Activated naive CD4-positive, alpha-beta T cell treated with anti-CD3 and anti-CD28 coated beads, Interleukin-2, amount 10 ng/mL, durations not matched to agents 7 days and 5 days (primary cell): ENCODE results near the gene KCNA4.
"Not testable (repeated sequence)": the region's sequence is repeated elsewhere in the genome, so short reads cannot be mapped to it uniquely, and the experiment has no call there.

Experiments used
- CTCF ChIA-PET: fragments of 350-600 bp; sonication (Branson Sonifier 250); formaldehyde crosslinking; loops from one replicate; lab custom pipeline; 2021; ENCODE audit warnings: antibody characterized with exemption; lab: Charles Lee
- DNase-seq: peaks from one replicate; pipeline ENCODE4 v3.0.0-alpha.2; 2020
- H3K27ac Mint-ChIP-seq: one replicate; pipeline ENCODE4 v1.8.0; 2021; ENCODE audit warnings: mild to moderate bottlenecking, moderate library complexity, mixed read lengths
- H3K27me3 Mint-ChIP-seq: one replicate; pipeline ENCODE4 v1.8.0; 2021; ENCODE audit warnings: mild to moderate bottlenecking, mixed read lengths
- H3K36me3 Mint-ChIP-seq: one replicate; pipeline ENCODE4 v1.8.0; 2021; ENCODE audit warnings: mixed read lengths
- H3K4me1 Mint-ChIP-seq: one replicate; pipeline ENCODE4 v1.8.0; 2021; ENCODE audit warnings: mixed read lengths
- H3K4me3 Mint-ChIP-seq: one replicate; pipeline ENCODE4 v1.8.0; 2021; ENCODE audit warnings: mild to moderate bottlenecking, moderate library complexity, mixed read lengths
- H3K9me3 Mint-ChIP-seq: one replicate; pipeline ENCODE4 v1.8.0; 2021; ENCODE audit warnings: mixed read lengths

Gene KCNA4

DNA sequence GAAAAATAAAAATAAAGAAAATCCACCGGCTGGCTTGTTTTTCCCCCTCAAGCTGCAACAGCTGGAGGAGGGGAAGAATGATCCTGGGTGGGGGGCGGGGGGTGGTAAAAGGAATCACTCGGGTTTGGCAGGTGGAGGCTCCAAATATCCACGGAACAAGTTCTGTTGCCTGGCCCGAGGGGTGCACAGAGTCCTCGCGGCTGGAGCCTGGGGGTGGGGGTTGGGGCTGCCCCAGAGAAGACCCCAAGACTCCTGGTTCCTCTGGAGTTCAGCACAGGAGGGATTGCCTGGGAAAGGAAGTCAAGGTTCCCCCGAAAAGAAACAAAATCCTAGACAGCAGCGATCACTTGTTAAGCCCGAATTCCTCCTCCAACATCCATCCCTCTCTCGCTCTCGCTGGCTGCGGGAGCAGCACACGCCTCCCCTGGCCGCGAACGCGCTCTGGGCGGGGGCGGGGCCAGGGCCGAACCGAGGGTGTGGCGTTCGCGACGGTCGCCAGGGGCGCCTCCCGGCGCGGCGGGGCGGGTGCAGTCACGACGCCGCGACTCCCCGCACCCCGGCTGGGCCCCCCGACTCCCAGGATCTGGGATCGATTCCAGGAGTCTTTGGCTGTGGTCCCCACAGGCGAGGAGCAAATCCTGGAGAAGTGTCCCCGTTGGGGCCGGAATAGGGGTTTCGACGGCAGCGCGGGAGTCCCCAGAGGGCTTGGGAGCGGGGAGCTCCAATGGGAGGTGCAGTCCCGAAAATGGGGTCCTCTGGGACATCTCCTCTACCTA, at the start of gene KCNA4:
KCNA4 (minus strand) TSS at position 443 of the 776 bp plus-strand sequence. CDS start 4,352 bp downstream, outside the sequence.
- no peak within 1 kb of the TSS for H3K27ac Mint-ChIP-seq
- H3K27me3 Mint-ChIP-seq: no peaks in the 10 kb centered on the region
- H3K36me3 Mint-ChIP-seq: no peaks in the 10 kb centered on the region
- no peak for DNase-seq
- no peak within 1 kb of the TSS for H3K4me3 Mint-ChIP-seq
- H3K4me1 Mint-ChIP-seq: no peaks in the 10 kb centered on the region
- CTCF ChIA-PET: no interaction called here
- peaks cover 2% of the 10 kb centered on the region for H3K9me3 Mint-ChIP-seq

DNA sequence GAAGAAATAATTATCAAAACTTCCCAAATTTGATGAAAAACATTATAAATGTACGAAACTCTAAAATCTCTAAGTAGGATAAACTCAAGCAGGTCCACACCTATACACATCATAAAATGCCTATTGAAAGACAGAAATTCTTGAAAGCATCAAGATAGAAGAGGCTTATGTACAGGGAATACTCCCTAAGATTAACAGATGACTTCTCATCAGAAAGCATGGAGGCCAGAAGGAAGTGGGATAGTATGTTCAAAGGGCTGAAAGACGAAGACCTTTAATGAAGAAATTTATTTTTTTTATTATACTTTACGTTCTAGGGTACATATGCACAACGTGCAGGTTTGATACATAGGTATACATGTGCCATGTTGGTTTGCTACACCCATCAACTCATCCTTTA, 45.3 kb upstream of the KCNA4 start:
- DNase-seq: no peak
- no peak overlapping the region for H3K27ac Mint-ChIP-seq
- peaks cover 16% of the 10 kb centered on the region for H3K9me3 Mint-ChIP-seq
- H3K4me3 Mint-ChIP-seq: no peak overlapping the region
- CTCF ChIA-PET: no interaction called here
- no peaks in the 10 kb centered on the region for H3K4me1 Mint-ChIP-seq
- H3K27me3 Mint-ChIP-seq: no peaks in the 10 kb centered on the region
- no peaks in the 10 kb centered on the region for H3K36me3 Mint-ChIP-seq

DNA sequence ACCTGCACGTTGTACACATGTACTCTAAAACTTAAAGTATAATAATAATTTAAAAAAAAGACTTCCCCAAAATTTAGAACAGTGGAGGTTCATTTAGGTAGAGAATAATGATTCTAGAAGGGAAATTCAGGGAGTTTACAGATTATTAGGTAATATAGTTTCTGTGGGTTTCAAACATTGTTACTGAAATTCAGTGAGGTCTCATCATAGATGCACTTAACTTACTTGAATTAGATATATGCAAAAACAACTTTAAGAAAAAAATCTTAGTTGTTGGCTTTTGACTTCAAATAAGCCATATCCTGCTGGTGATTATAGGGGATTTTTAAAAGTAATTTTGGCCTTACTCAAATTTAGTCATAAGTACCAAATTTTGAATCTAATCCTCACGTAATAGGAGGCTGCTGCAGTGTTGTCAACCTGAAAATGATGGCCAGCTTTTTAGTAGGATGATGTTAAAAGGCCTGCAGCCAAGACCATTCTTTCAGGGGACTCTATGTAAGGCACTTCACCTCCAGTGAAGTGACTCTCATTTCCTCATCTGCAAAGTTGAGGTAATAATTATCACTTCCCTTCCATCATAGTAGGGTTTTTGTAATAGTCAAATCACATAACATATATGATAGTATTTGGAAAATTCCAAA, 42.5 kb upstream of the KCNA4 start:
- Mint-ChIP-seq H3K4me1 (no peaks in the 10 kb centered on the region), H3K27me3 (no peaks in the 10 kb centered on the region), H3K4me3 (no peak overlapping the region), H3K9me3 (peaks cover 8% of the 10 kb centered on the region), H3K27ac (no peak overlapping the region), H3K36me3 (no peaks in the 10 kb centered on the region)
- no peak for DNase-seq
- CTCF ChIA-PET: no interaction called here

DNA sequence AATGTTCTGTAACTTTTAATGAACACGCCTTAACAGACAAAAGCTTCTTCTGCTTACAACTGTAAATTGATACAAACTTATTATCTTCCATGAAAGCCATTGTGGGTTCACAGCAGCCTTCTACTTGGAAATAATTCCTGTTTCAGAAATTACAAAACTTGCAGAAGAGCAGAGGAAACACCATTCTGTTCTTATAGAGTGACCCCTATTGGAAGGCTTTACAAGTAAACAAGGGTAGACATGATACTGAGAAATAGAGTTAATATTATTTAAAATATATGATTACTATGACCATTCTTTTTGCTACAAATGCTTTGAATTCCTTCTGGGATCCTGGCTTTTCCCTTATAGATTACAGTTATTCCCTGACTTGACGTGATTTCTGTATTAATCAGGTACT, 32.4 kb upstream of the KCNA4 start:
- CTCF ChIA-PET: no interaction called here
- Mint-ChIP-seq H3K9me3 (peaks cover 8% of the 10 kb centered on the region), H3K36me3 (no peaks in the 10 kb centered on the region), H3K4me3 (no peak overlapping the region), H3K27me3 (no peaks in the 10 kb centered on the region), H3K27ac (no peak overlapping the region), H3K4me1 (no peaks in the 10 kb centered on the region)
- DNase-seq: no peak

DNA sequence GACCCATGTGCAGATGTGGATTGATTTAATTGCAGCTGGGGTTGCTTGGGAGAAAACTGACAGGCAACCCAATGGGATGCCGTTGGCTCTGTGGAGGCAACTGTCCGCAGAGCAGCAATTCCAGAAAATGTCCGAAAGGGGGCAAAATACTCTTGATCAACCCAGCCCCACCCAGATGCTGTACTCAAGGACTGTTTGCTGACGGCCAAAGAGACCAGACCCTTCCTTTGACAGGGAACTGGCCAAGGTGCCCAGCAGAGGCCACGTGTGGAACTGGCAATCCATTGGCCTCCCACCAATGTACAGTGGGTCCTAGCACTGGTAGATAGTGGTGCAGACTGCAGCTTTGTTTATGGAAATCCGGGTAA, 29.7 kb upstream of the KCNA4 start:
- no peaks in the 10 kb centered on the region for H3K27me3 Mint-ChIP-seq

DNA sequence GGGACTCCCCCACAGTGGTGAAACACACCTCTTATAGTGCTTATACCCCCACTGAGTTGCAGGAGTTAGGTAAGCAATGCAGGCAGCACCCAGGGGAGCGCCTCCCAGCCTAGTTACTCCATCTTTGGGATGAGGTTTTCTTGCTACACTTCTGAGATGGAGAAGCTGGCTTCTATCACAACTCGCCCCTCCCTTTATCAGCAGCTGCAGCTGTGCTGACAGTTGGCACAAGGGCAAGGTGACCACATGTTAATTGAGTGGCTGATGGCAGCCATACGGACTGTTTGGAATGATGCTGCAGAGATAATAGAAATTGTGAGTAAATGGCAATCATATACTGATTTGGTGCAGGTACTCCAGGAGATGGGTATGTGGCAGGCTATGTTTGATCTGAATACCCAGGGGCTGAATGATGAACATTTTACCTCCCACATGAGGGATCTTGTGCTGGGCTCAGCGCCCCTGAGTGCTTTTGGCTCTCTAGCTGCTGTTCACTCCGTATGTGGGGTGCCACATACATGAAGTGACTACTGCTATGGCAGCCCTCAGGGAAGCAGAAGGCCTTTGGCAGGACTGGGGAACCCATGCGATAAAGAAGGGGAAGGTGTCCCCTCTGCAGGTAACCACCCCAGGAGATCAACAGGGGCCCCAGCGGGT, 29.2 kb upstream of the KCNA4 start:
- DNase-seq: no peak
- Mint-ChIP-seq H3K4me3 (no peak overlapping the region), H3K36me3 (no peaks in the 10 kb centered on the region), H3K4me1 (no peaks in the 10 kb centered on the region), H3K9me3 (peaks cover 8% of the 10 kb centered on the region), H3K27me3 (no peaks in the 10 kb centered on the region), H3K27ac (no peak overlapping the region)
- CTCF ChIA-PET: no interaction called here

More for the DNA sequence above, 29.7 kb upstream of the KCNA4 start:
- Mint-ChIP-seq H3K4me1 (no peaks in the 10 kb centered on the region), H3K4me3 (no peak overlapping the region), H3K9me3 (peaks cover 8% of the 10 kb centered on the region), H3K27ac (no peak overlapping the region), H3K36me3 (no peaks in the 10 kb centered on the region)
- DNase-seq: no peak
- CTCF ChIA-PET: no interaction called here

DNA sequence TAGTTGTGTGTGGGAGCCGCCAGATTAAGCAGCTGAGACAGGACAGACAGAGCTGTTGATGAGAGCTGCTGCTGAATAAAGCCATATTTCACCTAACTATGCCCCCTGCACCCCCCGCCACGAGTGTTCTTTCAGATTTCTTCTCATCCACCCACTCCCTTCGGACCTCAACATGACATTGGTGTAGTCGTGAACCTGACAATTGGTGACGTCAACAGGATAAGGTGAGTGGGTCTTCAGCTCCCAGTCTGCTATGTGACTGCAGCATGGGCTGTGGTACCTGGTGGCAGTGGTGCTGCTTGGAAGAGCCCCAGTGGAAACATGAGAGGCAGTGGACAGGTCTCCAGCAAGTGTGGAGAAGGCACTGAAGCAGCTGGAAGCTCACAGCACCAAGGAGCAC, 28.3 kb upstream of the KCNA4 start:
- Mint-ChIP-seq H3K4me3 (no peak overlapping the region), H3K27ac (no peak overlapping the region), H3K27me3 (no peaks in the 10 kb centered on the region), H3K9me3 (peaks cover 8% of the 10 kb centered on the region), H3K4me1 (no peaks in the 10 kb centered on the region), H3K36me3 (no peaks in the 10 kb centered on the region)
- CTCF ChIA-PET: no interaction called here
- no peak for DNase-seq

DNA sequence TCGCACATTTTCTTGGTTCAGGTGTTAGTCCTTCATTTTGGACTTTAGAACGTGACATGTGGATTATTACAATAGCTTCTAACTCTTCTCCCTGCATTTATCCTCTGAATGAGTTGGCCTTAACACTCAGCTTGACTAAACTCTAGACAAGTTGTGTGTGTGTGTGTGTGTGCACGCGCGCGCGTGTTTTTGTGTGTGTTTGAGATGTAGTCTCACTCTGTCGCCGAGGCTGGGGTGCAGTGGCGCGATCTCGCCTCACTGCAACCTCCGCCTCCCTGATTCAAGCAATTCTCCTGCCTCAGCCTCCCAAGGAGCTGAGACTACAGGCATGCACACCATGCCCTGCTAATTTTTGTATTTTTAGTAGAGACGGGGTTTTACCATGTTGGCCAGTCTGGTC, 24.3 kb upstream of the KCNA4 start:
- DNase-seq: no peak
- H3K36me3 Mint-ChIP-seq: no peaks in the 10 kb centered on the region
- H3K27me3 Mint-ChIP-seq: no peaks in the 10 kb centered on the region
- H3K27ac Mint-ChIP-seq: no peak overlapping the region
- no peaks in the 10 kb centered on the region for H3K4me1 Mint-ChIP-seq
- no peak overlapping the region for H3K4me3 Mint-ChIP-seq
- peaks cover 8% of the 10 kb centered on the region for H3K9me3 Mint-ChIP-seq
- CTCF ChIA-PET: no interaction called here

DNA sequence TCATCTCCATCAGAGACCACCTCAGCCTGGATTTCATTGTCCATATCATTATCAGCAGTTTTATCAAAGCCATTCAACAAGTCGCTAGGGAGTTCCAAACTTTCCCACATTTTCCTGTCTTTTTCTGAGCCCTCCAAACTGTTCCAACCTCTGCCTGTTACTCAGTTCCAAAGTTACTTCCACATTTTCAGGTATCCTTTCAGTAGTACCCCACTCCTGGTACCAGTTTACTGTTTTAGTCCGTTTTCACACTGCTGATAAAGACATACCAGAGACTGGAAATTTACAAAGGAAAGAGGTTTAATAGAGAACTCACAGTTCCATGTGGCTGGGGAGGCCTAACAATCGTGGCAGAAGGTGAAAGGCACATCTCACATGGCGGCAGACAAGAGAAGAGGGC, 17.9 kb upstream of the KCNA4 start:
- H3K9me3 Mint-ChIP-seq, H3K4me3 Mint-ChIP-seq, H3K4me1 Mint-ChIP-seq, H3K36me3 Mint-ChIP-seq, H3K27me3 Mint-ChIP-seq, DNase-seq, CTCF ChIA-PET, H3K27ac Mint-ChIP-seq: not testable (repeated sequence)

DNA sequence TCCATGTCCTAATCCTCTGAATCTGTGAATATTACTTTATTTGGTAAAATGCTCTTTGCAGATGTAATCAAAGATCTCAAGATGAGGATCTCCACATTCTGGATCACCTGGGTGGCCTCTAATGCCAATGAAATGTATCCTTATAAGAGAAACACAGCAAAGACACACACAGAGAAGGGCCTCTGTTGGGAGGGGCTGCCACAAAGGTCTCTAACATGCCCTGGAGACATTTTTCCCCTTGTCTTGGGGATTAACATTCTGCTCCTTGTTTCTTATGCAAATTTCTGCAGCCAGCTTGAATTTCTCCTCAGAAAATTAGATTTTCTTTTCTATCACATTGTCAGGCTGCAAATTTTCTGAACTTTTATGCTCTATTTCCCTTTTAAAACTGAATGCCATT, 17.3 kb upstream of the KCNA4 start:
- DNase-seq, H3K27me3 Mint-ChIP-seq, H3K4me1 Mint-ChIP-seq, H3K27ac Mint-ChIP-seq, H3K4me3 Mint-ChIP-seq, CTCF ChIA-PET, H3K36me3 Mint-ChIP-seq, H3K9me3 Mint-ChIP-seq: not testable (repeated sequence)

DNA sequence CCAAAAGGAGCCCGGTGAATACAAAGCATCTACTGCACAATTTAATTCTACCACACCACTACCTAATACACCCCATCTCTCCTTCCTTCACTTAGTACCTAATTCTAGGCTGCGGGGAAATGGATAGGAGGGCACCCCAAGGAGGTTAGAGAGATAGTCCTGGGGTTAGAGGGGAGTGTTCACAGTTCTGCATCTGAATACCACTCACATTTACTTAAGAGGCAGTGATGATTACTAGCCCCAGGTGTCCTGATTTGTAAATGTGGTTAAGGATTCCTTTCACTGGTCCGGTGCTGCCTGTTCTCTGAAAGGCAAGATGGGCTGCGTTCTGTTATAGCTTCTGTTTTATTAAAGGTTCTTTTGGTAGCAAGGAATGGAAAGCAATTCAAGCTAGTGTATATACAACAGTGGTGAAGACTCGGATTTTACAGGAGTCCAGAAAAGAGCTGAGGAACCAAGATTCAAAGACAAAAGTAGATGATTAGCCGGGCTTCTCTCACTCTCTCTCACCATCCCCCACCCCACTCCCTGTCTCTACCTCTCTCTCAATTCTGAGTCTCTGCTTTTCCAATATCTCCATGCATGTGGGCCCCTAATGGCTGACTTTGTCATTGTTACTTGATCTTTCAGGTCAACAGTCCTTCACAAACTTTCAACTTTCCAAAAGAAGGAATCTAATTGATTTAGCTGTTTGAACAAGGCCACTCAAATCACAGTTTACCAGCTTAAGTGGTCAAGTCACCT, 8.7 kb upstream of the KCNA4 start:
- no peak overlapping the region for H3K4me3 Mint-ChIP-seq
- DNase-seq: no peak
- H3K27me3 Mint-ChIP-seq: no peaks in the 10 kb centered on the region
- H3K27ac Mint-ChIP-seq: no peak overlapping the region
- H3K36me3 Mint-ChIP-seq: no peaks in the 10 kb centered on the region
- H3K9me3 Mint-ChIP-seq: no peaks in the 10 kb centered on the region
- CTCF ChIA-PET: interaction anchor here (0.6 kb wide), 1 partner anchor 22 kb away, joined by 4 read pairs; no protein-coding TSS in a partner anchor
- no peaks in the 10 kb centered on the region for H3K4me1 Mint-ChIP-seq

DNA sequence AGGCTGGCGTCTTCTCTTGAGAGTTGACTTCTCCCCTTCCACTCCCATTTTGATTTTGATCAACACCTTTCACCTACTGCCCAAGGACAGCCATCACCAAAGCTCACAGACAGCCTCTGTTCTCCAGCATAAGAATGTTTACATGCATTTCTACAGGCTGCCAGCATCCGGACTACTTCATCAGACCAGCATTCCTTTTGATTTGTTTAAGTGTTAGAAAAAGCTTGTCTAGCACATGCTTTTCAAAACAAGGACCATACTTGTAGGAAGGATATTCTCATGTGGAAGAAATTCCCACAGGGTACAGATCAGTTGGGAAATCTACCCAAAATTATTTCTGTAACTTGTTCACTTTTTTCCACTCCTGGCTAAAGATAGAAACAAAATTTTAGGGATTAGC, 6.2 kb upstream of the KCNA4 start:
- no peaks in the 10 kb centered on the region for H3K36me3 Mint-ChIP-seq
- H3K4me3 Mint-ChIP-seq: no peak overlapping the region
- no peak overlapping the region for H3K27ac Mint-ChIP-seq
- H3K9me3 Mint-ChIP-seq: peaks cover 2% of the 10 kb centered on the region
- H3K27me3 Mint-ChIP-seq: no peaks in the 10 kb centered on the region
- CTCF ChIA-PET: no interaction called here
- H3K4me1 Mint-ChIP-seq: no peaks in the 10 kb centered on the region
- no peak for DNase-seq

DNA sequence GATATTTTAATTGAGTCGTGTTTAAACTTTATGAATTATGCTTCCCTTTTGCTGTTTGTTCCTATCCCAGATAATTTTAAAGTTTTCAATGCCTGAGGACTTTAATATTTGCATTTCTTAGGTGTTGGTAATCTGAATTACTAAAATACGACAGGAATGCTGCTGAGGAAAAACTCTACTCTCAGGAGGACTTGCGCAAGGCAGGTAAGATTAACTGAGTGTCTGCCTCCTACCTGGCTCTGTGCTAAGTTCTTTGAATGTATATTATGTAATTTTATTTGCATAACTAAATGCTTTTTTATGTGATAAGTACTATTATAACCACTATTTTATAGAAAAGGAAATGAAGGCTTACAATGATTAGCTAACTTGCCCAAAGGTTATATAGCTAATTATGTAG, 2.7 kb upstream of the KCNA4 start:
- H3K27ac Mint-ChIP-seq: no peak overlapping the region
- H3K36me3 Mint-ChIP-seq: no peaks in the 10 kb centered on the region
- CTCF ChIA-PET: no interaction called here
- no peak overlapping the region for H3K4me3 Mint-ChIP-seq
- H3K27me3 Mint-ChIP-seq: no peaks in the 10 kb centered on the region
- DNase-seq: no peak
- no peaks in the 10 kb centered on the region for H3K4me1 Mint-ChIP-seq
- H3K9me3 Mint-ChIP-seq: peaks cover 2% of the 10 kb centered on the region

DNA sequence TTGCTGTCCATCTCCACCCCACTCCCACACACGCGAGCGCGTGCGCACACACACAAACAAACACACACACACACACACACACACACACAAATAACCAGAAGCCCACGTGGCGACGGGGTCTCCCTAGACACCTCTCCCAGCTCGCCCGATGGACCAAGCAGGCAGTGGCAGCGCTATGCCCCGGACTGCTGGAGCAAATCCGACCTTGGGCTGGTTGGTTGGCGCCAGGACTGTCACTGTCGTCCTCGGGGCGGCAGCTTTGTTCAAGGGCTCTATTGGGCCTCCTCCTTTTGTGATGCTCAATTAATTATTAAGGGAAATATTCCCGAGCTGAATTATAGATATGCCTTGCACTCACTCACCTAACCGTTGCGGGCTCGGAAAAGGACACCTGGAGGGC, 1.7 kb upstream of the KCNA4 start:
- Mint-ChIP-seq H3K9me3 (peaks cover 2% of the 10 kb centered on the region), H3K36me3 (no peaks in the 10 kb centered on the region), H3K4me1 (no peaks in the 10 kb centered on the region), H3K27me3 (no peaks in the 10 kb centered on the region), H3K27ac (no peak overlapping the region), H3K4me3 (no peak overlapping the region)
- CTCF ChIA-PET: no interaction called here
- no peak for DNase-seq
